K562 treated with DMSO at 1 percent for 4 hours (cell line): ENCODE measurements around the gene TAMALIN. TPM values are rescaled to one million over a fixed set of nuclear protein-coding genes. Genes with fewer than 3 reads are reported as not detected.

Source experiments
- total RNA-seq: library from RNA; unstranded; fragments of 300-600 nt; gene quantifications from 2 replicates; pipeline ENCODE4 v1.2.3, GENCODE V29; 2022; ENCODE audit not compliant: insufficient read depth

Gene TAMALIN
- total RNA-seq, result 7.1 and 7.2 TPM in 2 replicates

GRCh38 chr12:52006726-52007157 lies at the start of gene TAMALIN:
TSS of gene TAMALIN (plus strand) at chr12:52006946. CDS start at chr12:52007020, 74 bp downstream.

GRCh38 chr12:52050758-52051541 lies 44.2 kb downstream of the TAMALIN start, which contains the start of gene NR4A1:
TSS of gene NR4A1 (plus strand) at chr12:52051442. CDS start at chr12:52054329, 2,887 bp downstream.

Other genes with a start within 250 kb of the TAMALIN start
- gene FIGNL2, start 158.2 kb upstream of the TAMALIN start, total RNA-seq, result not detected in 2 replicates
- gene ANKRD33, start 118.8 kb upstream of the TAMALIN start, total RNA-seq, result 1.8 and 4.4 TPM in 2 replicates
- 7.9 and 8.3 TPM in 2 replicates for gene ACVRL1, start 99.4 kb upstream of the TAMALIN start, total RNA-seq
- 6.7 and 10.8 TPM in 2 replicates for gene ACVR1B, start 55.2 kb upstream of the TAMALIN start, total RNA-seq
- gene NR4A1, start 44.5 kb downstream of the TAMALIN start, total RNA-seq, result 3.6 and 5.1 TPM in 2 replicates
- 66.9 and 68.5 TPM in 2 replicates for gene ATG101, start 63.0 kb downstream of the TAMALIN start, total RNA-seq
- not detected in 2 replicates for gene SMIM41, start 72.8 kb downstream of the TAMALIN start, total RNA-seq
- not detected in 2 replicates for gene KRT80, start 185.1 kb downstream of the TAMALIN start, total RNA-seq
- gene KRT7, start 226.3 kb downstream of the TAMALIN start, total RNA-seq, result not detected in 2 replicates